Gastrocnemius medialis (tissue), 4 donors: ENCODE results near the gene MED14.

ENCODE experiments used
- POLR2A ChIP-seq, 2 donors: fragments of 450-650 bp; IDR thresholded peaks; one replicate each; pipeline ENCODE4 v1.6.1; 2017; ENCODE audit warnings: antibody characterized with exemption in 2 of 2, mild to moderate bottlenecking in 2 of 2, moderate library complexity in 2 of 2
- TF ChIP-seq, protein P1 (sequence below), 5 experiments: fragments of 450-650 bp in 3 of 5; fragments of 200-600 bp in 2 of 5; sonication (generic) in 2 of 5; IDR thresholded peaks in 4 of 5; conservative IDR thresholded peaks in 1 of 5; 1 replicate in 4 of 5; 2 replicates in 1 of 5; pipeline ENCODE4 v1.5.1; 2016 to 2019; ENCODE audit warnings: antibody characterized with exemption in 5 of 5, mild to moderate bottlenecking in 3 of 5, moderate library complexity in 3 of 5

DNA sequence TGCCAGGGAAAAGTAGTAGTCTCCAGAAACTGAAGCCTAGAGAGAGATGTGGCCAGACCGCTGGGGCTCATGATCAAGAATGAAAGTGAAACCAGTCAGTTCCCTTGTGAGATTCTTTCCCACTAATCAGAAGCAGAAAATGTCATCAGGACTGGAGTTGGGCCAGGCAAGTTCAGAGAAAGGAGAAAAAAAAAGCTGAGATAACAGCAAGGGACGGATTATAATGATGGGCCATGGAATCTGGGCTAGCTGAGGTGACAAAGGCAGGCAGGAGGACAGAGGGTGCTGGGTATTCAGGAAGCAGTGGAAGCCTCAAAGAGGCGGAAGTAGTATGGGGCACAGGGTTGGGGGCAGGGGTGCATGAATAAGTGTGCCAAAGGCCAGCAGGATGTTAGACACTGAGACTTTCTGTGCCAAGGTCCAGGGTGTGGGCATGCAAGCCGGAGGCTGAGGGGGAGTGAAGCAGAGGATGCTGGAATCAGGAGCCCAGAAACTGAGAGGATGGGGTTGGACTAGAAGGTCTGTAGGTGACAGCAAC is 90.5 kb downstream of the MED14 start:
- TF ChIP-seq POLR2A (IDR thresholded peaks at IDR 0.05) = no peak
- TF ChIP-seq, protein P1, sequence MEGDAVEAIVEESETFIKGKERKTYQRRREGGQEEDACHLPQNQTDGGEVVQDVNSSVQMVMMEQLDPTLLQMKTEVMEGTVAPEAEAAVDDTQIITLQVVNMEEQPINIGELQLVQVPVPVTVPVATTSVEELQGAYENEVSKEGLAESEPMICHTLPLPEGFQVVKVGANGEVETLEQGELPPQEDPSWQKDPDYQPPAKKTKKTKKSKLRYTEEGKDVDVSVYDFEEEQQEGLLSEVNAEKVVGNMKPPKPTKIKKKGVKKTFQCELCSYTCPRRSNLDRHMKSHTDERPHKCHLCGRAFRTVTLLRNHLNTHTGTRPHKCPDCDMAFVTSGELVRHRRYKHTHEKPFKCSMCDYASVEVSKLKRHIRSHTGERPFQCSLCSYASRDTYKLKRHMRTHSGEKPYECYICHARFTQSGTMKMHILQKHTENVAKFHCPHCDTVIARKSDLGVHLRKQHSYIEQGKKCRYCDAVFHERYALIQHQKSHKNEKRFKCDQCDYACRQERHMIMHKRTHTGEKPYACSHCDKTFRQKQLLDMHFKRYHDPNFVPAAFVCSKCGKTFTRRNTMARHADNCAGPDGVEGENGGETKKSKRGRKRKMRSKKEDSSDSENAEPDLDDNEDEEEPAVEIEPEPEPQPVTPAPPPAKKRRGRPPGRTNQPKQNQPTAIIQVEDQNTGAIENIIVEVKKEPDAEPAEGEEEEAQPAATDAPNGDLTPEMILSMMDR (IDR thresholded peaks at IDR 0.05 in 4 of 5, conservative IDR thresholded peaks at IDR 0.05 in 1 of 5) = no peak
